HUES64 (cell line): ENCODE measurements around the gene INHBA. TPM values are rescaled to one million over a fixed set of nuclear protein-coding genes. Genes with fewer than 3 reads are reported as not detected.

Experiments
- H3K27ac ChIP-seq: 2 replicates; pipeline ENCODE4 v1.7.0; 2013; ENCODE audit warnings: low read depth, low read length, inconsistent platforms
- H3K27me3 ChIP-seq: 2 replicates; pipeline ENCODE4 v1.6.1; 2013; ENCODE audit warnings: mild to moderate bottlenecking, low read length; ENCODE audit not compliant: insufficient read depth
- H3K36me3 ChIP-seq: 2 replicates; pipeline ENCODE4 v1.6.1; 2013; ENCODE audit warnings: mild to moderate bottlenecking, low read length; ENCODE audit not compliant: insufficient read depth
- H3K4me1 ChIP-seq: 2 replicates; pipeline ENCODE4 v1.6.1; 2013; ENCODE audit warnings: mild to moderate bottlenecking, low read length, moderate library complexity; ENCODE audit not compliant: insufficient read depth
- H3K4me3 ChIP-seq: 2 replicates; pipeline ENCODE4 v1.5.1; 2013; ENCODE audit warnings: mild to moderate bottlenecking, low read length, moderate library complexity
- H3K9ac ChIP-seq: 2 replicates; pipeline ENCODE4 v1.6.1; 2013; ENCODE audit warnings: mild to moderate bottlenecking, low read depth, low read length
- H3K9me3 ChIP-seq: 2 replicates; pipeline ENCODE4 v1.6.1; 2013; ENCODE audit warnings: low read depth, low read length; ENCODE audit not compliant: insufficient read depth
- WGBS: fragments of 150-250, 120-280 bp; methylation state at CpG from one replicate; pipeline ENCODE4 v1.1.7; 2013; ENCODE audit warnings: missing lambda C conversion rate; 5-methylcytosine and 5-hydroxymethylcytosine counted together
- polyA plus RNA-seq, 2 experiments: library from polyadenylated mRNA; stranded (reverse); fragments of 50-300 nt; gene quantifications; one replicate each; pipeline ENCODE4 v1.2.3, GENCODE V29; 2013

The INHBA gene
- 0.35 TPM for polyA plus RNA-seq (2013, experiment 1 of 2)
- 0.38 TPM for polyA plus RNA-seq (2013, experiment 2 of 2)

DNA sequence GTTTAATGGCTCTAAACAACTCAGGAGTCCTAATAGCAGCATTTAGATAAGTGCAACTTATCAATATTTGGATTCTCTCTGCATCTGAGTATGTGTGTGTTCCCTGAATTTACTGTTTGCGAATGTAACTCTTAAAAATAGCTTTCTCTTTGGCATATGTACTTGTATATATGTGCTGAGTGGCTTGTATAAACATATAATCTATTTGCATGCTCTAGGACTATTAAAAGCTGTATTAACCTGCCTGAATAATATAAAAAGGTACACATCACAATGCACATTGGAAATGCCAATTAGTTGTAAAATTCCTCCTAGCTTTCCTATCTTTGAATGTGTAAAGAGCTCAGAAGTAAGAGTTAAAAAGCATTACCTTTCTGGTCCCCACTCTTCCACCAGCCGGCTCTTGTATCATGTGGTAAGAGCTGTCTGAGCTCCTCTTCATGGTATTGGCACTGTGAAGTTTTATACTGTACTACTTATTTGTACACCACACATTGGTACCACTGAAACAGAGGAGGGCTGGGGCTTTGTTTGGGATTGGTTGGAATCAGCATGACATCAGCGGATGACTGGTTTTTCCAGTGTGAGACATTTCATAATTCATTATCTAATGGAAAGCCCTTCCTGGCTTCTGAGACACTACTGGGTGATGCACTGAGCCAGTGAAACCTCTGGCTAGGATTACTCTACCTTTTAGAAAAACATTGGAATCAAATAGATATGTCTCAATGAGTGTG, at the start of gene INHBA:
TSS of gene INHBA (minus strand) at position 456 of the 737 bp plus-strand sequence. CDS start 2,716 bp downstream, outside the sequence.
- peaks cover 42% of the 10 kb centered on the region for H3K4me1 ChIP-seq

DNA sequence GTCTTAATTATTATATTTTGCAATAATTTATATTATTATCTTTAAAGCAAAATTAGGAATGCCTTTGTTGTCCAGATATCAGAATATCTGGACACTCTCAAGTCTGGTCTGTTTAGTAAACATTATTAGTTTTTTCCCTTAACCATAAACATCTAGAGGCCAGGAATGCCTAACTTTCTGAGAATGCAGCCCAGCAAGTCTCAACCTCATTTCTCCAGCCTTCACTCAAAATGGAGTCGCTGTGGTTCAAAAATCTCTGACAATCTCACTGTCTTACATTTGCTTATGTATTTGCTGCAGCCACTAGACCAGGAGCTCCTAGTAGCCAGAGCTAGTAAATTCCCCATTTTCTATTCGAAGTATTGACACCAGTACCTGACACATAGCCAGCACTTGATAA, 49.7 kb upstream of the INHBA start:
- Histone ChIP-seq H3K36me3 (no peaks in the 10 kb centered on the region), H3K4me3 (no peak overlapping the region), H3K9me3 (peaks cover 68% of the 10 kb centered on the region), H3K27ac (no peak overlapping the region), H3K27me3 (no peaks in the 10 kb centered on the region), H3K9ac (no peak overlapping the region), H3K4me1 (no peaks in the 10 kb centered on the region)
- 97% methylated on average over 2 of the region's 2 CpGs for WGBS

More for the DNA sequence above, at the start of gene INHBA:
- Histone ChIP-seq H3K9me3 (no peaks in the 10 kb centered on the region), H3K4me3 (peak within 1 kb of the TSS; percentile 63), H3K27me3 (peaks cover 67% of the 10 kb centered on the region), H3K27ac (no peak within 1 kb of the TSS), H3K9ac (no peak within 1 kb of the TSS), H3K36me3 (no peaks in the 10 kb centered on the region)
- 87% methylated on average over 1 of the region's 3 CpGs for WGBS

DNA sequence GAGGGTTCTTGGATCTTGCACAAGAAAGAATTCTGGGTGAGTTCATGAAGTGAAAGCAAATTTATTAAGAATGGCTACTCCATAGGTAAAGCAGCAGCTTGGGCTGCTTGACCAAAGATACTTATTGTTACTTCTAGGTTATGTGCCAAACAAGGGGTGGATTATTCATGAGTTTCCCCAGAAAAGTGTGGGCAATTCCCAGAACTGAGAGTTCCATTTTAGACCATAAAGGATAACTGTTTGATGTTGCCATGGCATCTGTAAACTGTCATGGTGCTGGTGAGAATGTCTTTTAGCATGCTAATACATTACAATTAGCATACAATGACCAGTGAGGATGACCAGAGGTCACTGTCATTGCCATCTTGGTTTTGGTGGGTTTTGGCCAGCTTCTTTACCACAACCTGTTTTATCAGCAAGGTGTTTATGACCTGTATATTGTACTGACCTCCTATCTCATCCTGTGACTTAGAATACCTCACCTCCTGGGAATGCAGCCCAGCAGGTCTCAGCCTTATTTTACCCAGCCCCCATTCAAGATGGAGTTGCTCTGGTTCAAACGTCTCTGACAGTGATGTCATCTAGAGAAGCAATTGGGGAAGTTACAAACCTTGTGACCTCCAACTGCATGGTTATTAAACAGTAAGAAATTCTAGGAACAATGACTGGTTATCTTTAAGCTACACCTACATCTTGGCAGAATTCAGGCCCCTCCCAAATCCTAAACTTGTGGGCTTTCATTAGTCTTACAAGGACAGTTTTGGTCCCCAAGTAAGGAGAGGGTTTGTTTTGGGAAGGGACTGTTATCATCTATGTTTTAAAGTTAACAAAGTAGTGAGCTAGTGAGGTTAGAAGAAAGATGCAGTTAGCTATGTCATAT, 48.0 kb upstream of the INHBA start:
- WGBS = 86% methylated on average over 1 of the region's 1 CpG
- H3K4me1 ChIP-seq = no peaks in the 10 kb centered on the region

DNA sequence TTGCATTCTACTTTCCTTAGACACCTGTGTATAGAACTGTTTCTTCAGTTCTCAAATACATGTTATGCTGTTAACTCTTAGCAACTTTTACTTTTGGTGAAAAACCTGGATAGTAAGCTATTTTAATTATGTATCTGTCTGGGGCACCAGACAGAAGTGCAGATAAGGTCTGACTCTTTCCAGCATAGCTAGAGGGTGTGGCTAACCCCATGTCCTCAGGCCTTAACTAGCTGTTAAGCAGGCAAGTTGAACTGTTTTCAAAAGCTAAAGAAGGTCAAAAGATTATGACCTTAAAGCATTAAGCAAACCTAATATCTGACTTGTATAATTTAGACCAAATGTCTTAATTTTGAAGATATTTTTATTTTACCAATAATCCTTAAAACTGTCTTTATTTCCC, 45.1 kb upstream of the INHBA start:
- H3K27me3 ChIP-seq = no peaks in the 10 kb centered on the region
- peaks cover 7% of the 10 kb centered on the region; the same call in 1 of the 2 replicates for H3K4me1 ChIP-seq
- H3K9me3 ChIP-seq = peaks cover 25% of the 10 kb centered on the region
- no peak overlapping the region for H3K27ac ChIP-seq
- H3K9ac ChIP-seq = no peak overlapping the region
- H3K4me3 ChIP-seq = no peak overlapping the region
- H3K36me3 ChIP-seq = no peaks in the 10 kb centered on the region

More for the DNA sequence above, 48.0 kb upstream of the INHBA start:
- no peaks in the 10 kb centered on the region for H3K36me3 ChIP-seq
- H3K27ac ChIP-seq = no peak overlapping the region
- no peak overlapping the region for H3K4me3 ChIP-seq
- H3K9ac ChIP-seq = no peak overlapping the region
- H3K27me3 ChIP-seq = no peaks in the 10 kb centered on the region
- peaks cover 51% of the 10 kb centered on the region for H3K9me3 ChIP-seq

DNA sequence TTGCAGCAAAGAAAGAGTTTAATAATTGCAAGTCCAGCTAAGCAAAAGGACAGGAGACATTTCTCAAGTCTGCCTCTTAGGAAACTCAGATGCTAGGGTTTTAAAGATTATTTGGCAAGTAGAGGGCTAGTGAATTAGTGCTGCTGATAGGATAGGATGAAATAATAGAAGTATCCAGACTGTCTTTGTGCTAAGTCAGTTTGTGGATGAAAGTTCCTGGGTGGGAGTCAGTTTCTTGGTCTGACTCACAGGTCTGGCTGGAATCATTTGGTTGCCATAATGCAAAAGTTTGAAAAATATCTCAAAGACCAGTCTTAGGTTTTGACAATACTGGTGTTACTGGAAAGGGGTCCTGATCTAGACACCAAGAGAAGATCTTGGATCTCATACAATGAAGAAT, 42.6 kb upstream of the INHBA start:
- peaks cover 16% of the 10 kb centered on the region; the same call in 1 of the 2 replicates for H3K9me3 ChIP-seq
- no peaks in the 10 kb centered on the region for H3K36me3 ChIP-seq
- peaks cover 7% of the 10 kb centered on the region; the same call in 1 of the 2 replicates for H3K4me1 ChIP-seq
- no peak overlapping the region for H3K27ac ChIP-seq
- H3K9ac ChIP-seq = no peak overlapping the region
- no peaks in the 10 kb centered on the region for H3K27me3 ChIP-seq
- no peak overlapping the region for H3K4me3 ChIP-seq

DNA sequence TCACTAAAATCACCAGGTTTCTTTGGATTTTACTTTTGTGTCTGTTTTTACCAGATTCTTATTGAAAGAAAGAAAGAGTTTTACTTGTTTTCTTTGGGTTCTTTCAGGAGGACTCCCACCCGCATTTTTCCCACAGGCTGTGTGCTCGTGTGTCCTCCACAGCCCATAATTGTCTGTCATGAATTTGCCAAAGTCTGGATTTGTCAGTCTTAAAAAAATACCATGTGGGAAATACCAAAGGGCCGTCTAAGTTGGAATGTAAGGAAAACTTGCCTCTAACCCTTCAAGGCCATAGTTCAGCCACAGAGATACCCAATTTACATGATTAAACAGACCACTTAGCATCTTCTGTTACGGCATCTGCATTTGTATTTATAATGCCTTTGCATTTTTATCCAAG, 41.3 kb upstream of the INHBA start:
- H3K36me3 ChIP-seq = no peaks in the 10 kb centered on the region
- 87% methylated on average over 4 of the region's 4 CpGs for WGBS
- H3K4me1 ChIP-seq = peaks cover 7% of the 10 kb centered on the region; the same call in 1 of the 2 replicates
- no peak overlapping the region for H3K9ac ChIP-seq
- no peaks in the 10 kb centered on the region for H3K27me3 ChIP-seq
- no peak overlapping the region for H3K27ac ChIP-seq
- H3K4me3 ChIP-seq = no peak overlapping the region
- H3K9me3 ChIP-seq = peaks cover 4% of the 10 kb centered on the region; the same call in 1 of the 2 replicates

DNA sequence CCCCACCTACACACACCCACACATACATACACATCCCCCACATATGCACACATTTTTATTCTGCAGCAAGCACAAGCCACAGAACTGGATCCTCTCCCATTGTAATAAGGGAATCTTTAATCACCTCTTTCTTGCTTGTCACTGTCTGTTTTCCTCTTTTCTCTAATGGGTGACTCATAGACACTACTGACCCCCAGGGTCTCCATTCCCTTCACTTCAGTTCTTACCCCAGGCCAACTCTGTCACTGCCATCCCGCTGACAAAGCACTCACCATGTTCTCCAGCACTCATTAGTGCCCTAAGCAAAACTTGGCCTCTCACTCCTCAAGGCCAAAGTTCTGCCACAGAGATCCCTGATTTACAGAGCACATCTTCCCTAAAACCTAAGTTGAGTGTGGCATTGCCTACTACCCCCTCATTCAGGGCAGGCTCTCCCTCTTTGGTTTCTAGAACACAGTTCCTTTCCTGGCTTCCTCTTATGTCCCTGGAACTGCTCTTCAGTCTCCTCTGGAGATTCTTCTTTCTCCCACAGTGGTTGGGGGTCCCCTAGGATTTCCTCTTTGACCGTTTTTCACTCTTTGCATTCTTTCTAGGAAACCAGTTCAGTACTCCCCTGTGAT, 39.6 kb upstream of the INHBA start:
- WGBS = 81% methylated on average over 2 of the region's 2 CpGs
- Histone ChIP-seq H3K9ac (no peak overlapping the region), H3K4me1 (peaks cover 7% of the 10 kb centered on the region; the same call in 1 of the 2 replicates), H3K9me3 (no peaks in the 10 kb centered on the region), H3K27me3 (no peaks in the 10 kb centered on the region), H3K36me3 (no peaks in the 10 kb centered on the region), H3K27ac (no peak overlapping the region), H3K4me3 (no peak overlapping the region)

DNA sequence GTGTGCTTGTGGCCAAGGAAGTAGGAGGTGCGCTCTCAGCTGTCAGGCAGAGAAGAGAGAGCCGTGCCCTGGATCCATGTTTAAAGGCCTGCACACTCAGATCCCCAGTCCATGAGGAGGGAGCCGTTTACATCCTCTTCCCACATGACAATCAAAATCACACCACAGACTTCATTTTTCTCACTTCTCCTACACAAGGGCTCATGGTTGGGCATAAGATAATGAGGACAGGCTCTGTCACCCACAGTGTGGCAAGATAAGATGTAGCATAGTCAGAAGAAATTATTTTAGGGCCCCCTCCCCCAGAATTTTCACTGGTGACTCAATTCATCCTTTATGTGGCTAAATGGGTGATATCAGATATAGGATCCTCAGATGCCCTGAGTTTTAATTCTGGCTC, 35.9 kb upstream of the INHBA start:
- H3K36me3 ChIP-seq = no peaks in the 10 kb centered on the region
- no peaks in the 10 kb centered on the region for H3K9me3 ChIP-seq
- H3K27me3 ChIP-seq = no peaks in the 10 kb centered on the region
- no peak overlapping the region for H3K9ac ChIP-seq
- peaks cover under 1% of the 10 kb centered on the region; the same call in 1 of the 2 replicates for H3K4me1 ChIP-seq
- no peak overlapping the region for H3K4me3 ChIP-seq
- no peak overlapping the region for H3K27ac ChIP-seq
- WGBS = 98% methylated on average over 3 of the region's 3 CpGs

DNA sequence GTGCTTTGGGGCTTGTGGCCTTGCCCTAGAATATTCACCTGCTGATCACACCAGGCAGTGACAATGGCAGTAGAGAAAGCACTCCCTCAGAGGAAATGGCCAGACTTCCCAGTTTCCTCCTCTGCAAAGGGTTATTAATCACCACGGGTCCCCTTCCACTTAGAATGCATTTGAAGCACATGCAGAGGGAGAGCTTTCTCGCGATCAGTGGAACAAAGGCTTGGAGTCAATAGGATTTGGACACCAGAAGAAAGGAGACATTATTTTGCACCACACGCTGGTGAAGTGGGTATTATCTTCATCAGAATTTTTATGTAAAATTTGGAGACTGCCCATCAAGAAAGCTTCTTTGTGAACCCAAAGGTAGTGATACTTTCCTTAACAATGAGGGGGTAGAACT, 35.4 kb upstream of the INHBA start:
- Histone ChIP-seq H3K4me3 (no peak overlapping the region), H3K27ac (no peak overlapping the region), H3K27me3 (no peaks in the 10 kb centered on the region), H3K9me3 (no peaks in the 10 kb centered on the region), H3K4me1 (peaks cover under 1% of the 10 kb centered on the region; the same call in 1 of the 2 replicates), H3K9ac (no peak overlapping the region), H3K36me3 (no peaks in the 10 kb centered on the region)
- 83% methylated on average over 4 of the region's 4 CpGs for WGBS

DNA sequence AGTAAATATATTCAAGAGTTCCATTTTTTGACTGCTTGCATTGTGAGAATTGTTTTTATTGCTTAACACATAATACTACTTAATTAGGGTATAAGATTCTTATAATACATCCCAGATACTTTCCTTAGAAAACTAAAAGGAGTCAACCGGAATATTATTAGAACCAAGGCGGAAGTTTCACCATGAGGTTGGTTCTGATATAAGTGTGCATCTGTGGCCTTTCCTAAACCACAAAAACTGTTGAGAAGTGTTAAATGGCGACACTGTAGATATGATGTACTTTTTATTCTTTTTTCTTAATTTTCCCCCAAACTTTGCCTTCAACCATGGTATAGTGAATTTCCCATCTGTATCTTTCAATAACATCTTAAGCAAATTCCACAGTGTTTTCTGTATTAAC, 32.3 kb upstream of the INHBA start:
- H3K27ac ChIP-seq = no peak overlapping the region
- no peaks in the 10 kb centered on the region for H3K9me3 ChIP-seq
- peaks cover 9% of the 10 kb centered on the region; the same call in 1 of the 2 replicates for H3K4me1 ChIP-seq
- H3K9ac ChIP-seq = no peak overlapping the region
- no peaks in the 10 kb centered on the region for H3K36me3 ChIP-seq
- no peak overlapping the region for H3K4me3 ChIP-seq
- H3K27me3 ChIP-seq = no peaks in the 10 kb centered on the region
- WGBS = 100% methylated on average over 2 of the region's 3 CpGs
